Smooth muscle cell (in vitro differentiated cells): ENCODE data around the gene TWSG1. TPM values are rescaled to one million over a fixed set of nuclear protein-coding genes. Genes with fewer than 3 reads are reported as not detected.

Experiments used
- DNase-seq: peaks from one replicate; lab custom pipeline; 2025; ENCODE audit not compliant: unreplicated experiment; lab: John Stamatoyannopoulos, UW
- H2AFZ ChIP-seq: fragments of 200-600 bp; sonication (generic); 2 replicates; pipeline ENCODE4 v1.6.0; 2016; ENCODE audit warnings: antibody characterized with exemption, low read depth, mild to moderate bottlenecking
- H3F3A ChIP-seq: fragments of 200-600 bp; sonication (generic); 2 replicates; pipeline ENCODE4 v1.6.0; 2017; ENCODE audit warnings: antibody characterized with exemption, low read depth
- H3K27ac ChIP-seq: fragments of 200-600 bp; sonication (generic); 2 replicates; pipeline ENCODE4 v1.5.1; 2016; ENCODE audit warnings: low read depth, mild to moderate bottlenecking
- H3K27me3 ChIP-seq: fragments of 200-600 bp; sonication (generic); 2 replicates; pipeline ENCODE4 v1.6.1; 2016; ENCODE audit warnings: low read depth, mild to moderate bottlenecking
- H3K36me3 ChIP-seq: fragments of 200-600 bp; sonication (generic); 2 replicates; pipeline ENCODE4 v1.5.1; 2016; ENCODE audit warnings: low read depth
- H3K4me1 ChIP-seq: fragments of 200-600 bp; sonication (generic); 2 replicates; pipeline ENCODE4 v1.5.1; 2016; ENCODE audit warnings: low read depth
- H3K4me2 ChIP-seq: fragments of 200-600 bp; sonication (generic); 2 replicates; pipeline ENCODE4 v1.6.0; 2016; ENCODE audit warnings: mild to moderate bottlenecking
- H3K4me3 ChIP-seq: fragments of 200-600 bp; sonication (generic); 2 replicates; pipeline ENCODE4 v1.5.1; 2016; ENCODE audit warnings: mild to moderate bottlenecking
- H3K79me2 ChIP-seq: fragments of 200-600 bp; sonication (generic); 2 replicates; pipeline ENCODE4 v1.6.0; 2016; ENCODE audit warnings: low read depth, mild to moderate bottlenecking
- H3K9ac ChIP-seq: fragments of 200-600 bp; sonication (generic); 2 replicates; pipeline ENCODE4 v1.6.0; 2016; ENCODE audit warnings: low read depth
- H3K9me3 ChIP-seq: fragments of 200-600 bp; sonication (generic); replicated peaks from 2 replicates; pipeline ENCODE4 v1.5.1; 2016; ENCODE audit warnings: low read depth
- H4K20me1 ChIP-seq: fragments of 200-600 bp; sonication (generic); 2 replicates; pipeline ENCODE4 v1.6.0; 2016; ENCODE audit warnings: low read depth
- CTCF ChIP-seq: fragments of 200-600 bp; sonication (generic); IDR thresholded peaks from 2 replicates; pipeline ENCODE4 v1.5.1; 2017; ENCODE audit warnings: borderline replicate concordance, mild to moderate bottlenecking, antibody characterized with exemption; ENCODE audit not compliant: insufficient read depth, poor library complexity, severe bottlenecking
- WGBS: methylation state at CpG from one replicate; pipeline ENCODE4 v1.1.7; 2016; ENCODE audit warnings: low lambda C conversion rate; 5-methylcytosine and 5-hydroxymethylcytosine counted together
- polyA plus RNA-seq: library from polyadenylated mRNA; unstranded; fragments of >200 nt; fragmentation: Nextera tagmentation; extraction: Ambion mirVana; gene quantifications from 2 replicates; pipeline ENCODE4 v1.2.1, GENCODE V29; 2016
- total RNA-seq: library from RNA; depleted of rRNA; stranded (reverse); fragments of >200 nt; gene quantifications from 2 replicates; pipeline ENCODE4 v1.2.3, GENCODE V29; 2014

Gene TWSG1
- total and polyA plus RNA-seq, 2 experiments from 2014 or later, result 71.4 to 104 TPM

- WGBS, result 58% methylated on average over 19 of the region's 19 CpGs
Measured at GRCh38 chr18:9404565-9405060, 70.0 kb downstream of the TWSG1 start.

GRCh38 chr18:9405130-9405529, 70.6 kb downstream of the TWSG1 start:
- H3K4me1 ChIP-seq, result no peaks in the 10 kb centered on the region
- no peaks in the 10 kb centered on the region for H3F3A ChIP-seq
- peak overlapping the region; percentile 78 for H3K9ac ChIP-seq
- H3K4me3 ChIP-seq, result no peak overlapping the region
- no peaks in the 10 kb centered on the region for H3K9me3 ChIP-seq
- H3K79me2 ChIP-seq, result no peaks in the 10 kb centered on the region
- WGBS, result 81% methylated on average over 7 of the region's 7 CpGs
- H3K36me3 ChIP-seq, result no peaks in the 10 kb centered on the region
- H3K4me2 ChIP-seq, result peak overlapping the region; percentile 31
- no peak for DNase-seq
- no peak for TF ChIP-seq CTCF
- H3K27me3 ChIP-seq, result no peaks in the 10 kb centered on the region
- H3K27ac ChIP-seq, result peak overlapping the region; percentile 96
- H4K20me1 ChIP-seq, result no peaks in the 10 kb centered on the region
- H2AFZ ChIP-seq, result no peak overlapping the region

More at GRCh38 chr18:9404565-9405060, 70.0 kb downstream of the TWSG1 start:
- H3K4me3 ChIP-seq, result no peak overlapping the region
- H4K20me1 ChIP-seq, result no peaks in the 10 kb centered on the region
- no peaks in the 10 kb centered on the region for H3F3A ChIP-seq
- no peaks in the 10 kb centered on the region for H3K4me1 ChIP-seq
- H3K4me2 ChIP-seq, result peak overlapping the region; percentile 31
- H3K9me3 ChIP-seq, result no peaks in the 10 kb centered on the region
- no peaks in the 10 kb centered on the region for H3K27me3 ChIP-seq
- DNase-seq, result peak; percentile 19
- no peaks in the 10 kb centered on the region for H3K36me3 ChIP-seq
- no peak for TF ChIP-seq CTCF
- no peak overlapping the region for H2AFZ ChIP-seq
- peak overlapping the region; percentile 78 for H3K9ac ChIP-seq
- H3K27ac ChIP-seq, result peak overlapping the region; percentile 96
- H3K79me2 ChIP-seq, result no peaks in the 10 kb centered on the region

GRCh38 chr18:9405977-9406376, 71.4 kb downstream of the TWSG1 start:
- H3K4me3 ChIP-seq, result no peak overlapping the region
- H3K9me3 ChIP-seq, result no peaks in the 10 kb centered on the region
- no peak overlapping the region for H3K4me2 ChIP-seq
- no peaks in the 10 kb centered on the region for H3K4me1 ChIP-seq
- H4K20me1 ChIP-seq, result no peaks in the 10 kb centered on the region
- H3K36me3 ChIP-seq, result no peaks in the 10 kb centered on the region
- H3F3A ChIP-seq, result no peaks in the 10 kb centered on the region
- H3K79me2 ChIP-seq, result no peaks in the 10 kb centered on the region
- no peak overlapping the region for H3K9ac ChIP-seq
- H2AFZ ChIP-seq, result no peak overlapping the region
- no peak for TF ChIP-seq CTCF
- H3K27ac ChIP-seq, result no peak overlapping the region
- DNase-seq, result no peak
- WGBS, result 98% methylated on average over 6 of the region's 6 CpGs
- no peaks in the 10 kb centered on the region for H3K27me3 ChIP-seq

GRCh38 chr18:9410515-9410914, 75.9 kb downstream of the TWSG1 start:
- H3K4me2 ChIP-seq, result no peak overlapping the region
- H3F3A ChIP-seq, result no peaks in the 10 kb centered on the region
- H3K36me3 ChIP-seq, result no peaks in the 10 kb centered on the region
- H3K79me2 ChIP-seq, result no peaks in the 10 kb centered on the region
- no peak overlapping the region for H3K9ac ChIP-seq
- 90% methylated on average over 1 of the region's 1 CpG for WGBS
- TF ChIP-seq CTCF, result no peak
- H4K20me1 ChIP-seq, result no peaks in the 10 kb centered on the region
- no peak overlapping the region for H2AFZ ChIP-seq
- no peaks in the 10 kb centered on the region for H3K27me3 ChIP-seq
- no peaks in the 10 kb centered on the region for H3K4me1 ChIP-seq
- H3K9me3 ChIP-seq, result no peaks in the 10 kb centered on the region
- H3K27ac ChIP-seq, result no peak overlapping the region
- no peak for DNase-seq
- H3K4me3 ChIP-seq, result no peak overlapping the region
